Activated CD8-positive, alpha-beta T cell treated with anti-CD3 and anti-CD28 coated beads for 36 hours (primary cell): ENCODE data around the gene PFKFB3. TPM values are rescaled to one million over a fixed set of nuclear protein-coding genes. Genes with fewer than 3 reads are reported as not detected.

Source experiments
- ATAC-seq: fragments of 200-7000 bp; cut with Tn5 transposase; one replicate; pipeline ENCODE4 v1.10.0; 2021; ENCODE audit warnings: mild to moderate bottlenecking, moderate library complexity
- CTCF ChIA-PET: fragments of 350-600 bp; sonication (Branson Sonifier 250); formaldehyde crosslinking; loops from one replicate; lab custom pipeline; 2021; ENCODE audit warnings: antibody characterized with exemption; lab: Charles Lee
- POLR2A ChIA-PET: fragments of 350-600 bp; sonication (Branson Sonifier 250); formaldehyde crosslinking; loops from one replicate; lab custom pipeline; 2021; ENCODE audit warnings: antibody characterized with exemption; lab: Charles Lee
- DNase-seq: peaks from one replicate; pipeline ENCODE4 v3.0.0-alpha.2; 2020
- H3K27ac Mint-ChIP-seq: one replicate; pipeline ENCODE4 v1.8.0; 2021; ENCODE audit warnings: mild to moderate bottlenecking, mixed read lengths
- H3K27me3 Mint-ChIP-seq: one replicate; pipeline ENCODE4 v1.8.0; 2021; ENCODE audit warnings: mixed read lengths
- H3K36me3 Mint-ChIP-seq: one replicate; pipeline ENCODE4 v1.8.0; 2021; ENCODE audit warnings: low read depth, mixed read lengths
- H3K4me1 Mint-ChIP-seq: one replicate; pipeline ENCODE4 v1.8.0; 2021; ENCODE audit warnings: low read depth, mixed read lengths
- H3K4me3 Mint-ChIP-seq: one replicate; pipeline ENCODE4 v1.8.0; 2021; ENCODE audit warnings: mild to moderate bottlenecking, moderate library complexity, mixed read lengths
- H3K9me3 Mint-ChIP-seq: one replicate; pipeline ENCODE4 v1.8.0; 2021; ENCODE audit warnings: mixed read lengths
- CTCF ChIP-seq: fragments of 200-600 bp; IDR thresholded peaks from one replicate; pipeline ENCODE4 v1.8.0; 2022; ENCODE audit warnings: antibody characterized with exemption, mild to moderate bottlenecking
- intact Hi-C: fragments of 100-400 bp; cut with micrococcal nuclease; formaldehyde crosslinking; loops from one replicate; pipeline ENCODE4 v1.10.0; 2022
- total RNA-seq, 2 experiments: library from RNA; stranded (reverse); gene quantifications; one replicate each; pipeline ENCODE4 v1.2.3, GENCODE V29; 2021

PFKFB3 gene
- total RNA-seq, 2 experiments from 2014 or later, result 107 to 117 TPM

- no peak for TF ChIP-seq CTCF
- Mint-ChIP-seq H3K4me1 (peaks cover 10% of the 10 kb centered on the region), H3K4me3 (no peak overlapping the region), H3K9me3 (no peaks in the 10 kb centered on the region), H3K27ac (no peak overlapping the region), H3K36me3 (peaks cover 47% of the 10 kb centered on the region), H3K27me3 (no peaks in the 10 kb centered on the region)
- CTCF ChIA-PET, result interaction anchor here (0.9 to 1.4 kb wide), 3 partner anchors 9 to 152 kb away, joined by 3 to 5 read pairs (median 3); partner anchors contain the start of gene PFKFB3
- ATAC-seq (no peak), DNase-seq (no peak)
- POLR2A ChIA-PET, result interaction anchor here (0.7 to 3.0 kb wide), 2 partner anchors 11 to 16 kb away, joined by 3 to 8 read pairs; partner anchors contain the start of gene PFKFB3
- intact Hi-C loops, result no loop called here
Measured at GRCh38 chr10:6213257-6213905, 10.6 kb downstream of the PFKFB3 start.

- peaks cover 6% of the 10 kb centered on the region for H3K4me1 Mint-ChIP-seq
- ATAC-seq (no peak), DNase-seq (no peak)
- intact Hi-C loops, result no loop called here
- CTCF ChIA-PET, result interaction anchor here (1.4 kb wide), 1 partner anchor 10 kb away, joined by 3 read pairs; no protein-coding TSS in a partner anchor
- no peak for TF ChIP-seq CTCF
- H3K36me3 Mint-ChIP-seq, result peaks cover 51% of the 10 kb centered on the region
- no peak overlapping the region for H3K27ac Mint-ChIP-seq
- H3K9me3 Mint-ChIP-seq, result no peaks in the 10 kb centered on the region
- H3K27me3 Mint-ChIP-seq, result no peaks in the 10 kb centered on the region
- no peak overlapping the region for H3K4me3 Mint-ChIP-seq
- POLR2A ChIA-PET, result no interaction called here
Measured at GRCh38 chr10:6213908-6214307, 11.2 kb downstream of the PFKFB3 start.

- no peak overlapping the region for H3K4me3 Mint-ChIP-seq
- intact Hi-C loops, result no loop called here
- ATAC-seq (no peak), DNase-seq (no peak)
- ChIA-PET POLR2A (no interaction called here), CTCF (no interaction called here)
- no peaks in the 10 kb centered on the region for H3K27me3 Mint-ChIP-seq
- peaks cover 56% of the 10 kb centered on the region for H3K36me3 Mint-ChIP-seq
- TF ChIP-seq CTCF, result no peak
- no peak overlapping the region for H3K27ac Mint-ChIP-seq
- H3K9me3 Mint-ChIP-seq, result no peaks in the 10 kb centered on the region
- H3K4me1 Mint-ChIP-seq, result peaks cover 4% of the 10 kb centered on the region
Measured at GRCh38 chr10:6214612-6215011, 11.9 kb downstream of the PFKFB3 start.

GRCh38 chr10:6215241-6215640 is 12.5 kb downstream of the PFKFB3 start:
- Mint-ChIP-seq H3K36me3 (peaks cover 58% of the 10 kb centered on the region), H3K4me3 (no peak overlapping the region), H3K27me3 (no peaks in the 10 kb centered on the region), H3K27ac (no peak overlapping the region), H3K4me1 (peaks cover 4% of the 10 kb centered on the region), H3K9me3 (no peaks in the 10 kb centered on the region)
- TF ChIP-seq CTCF, result no peak
- DNase-seq (no peak), ATAC-seq (no peak)
- CTCF ChIA-PET, result no interaction called here
- intact Hi-C loops, result no loop called here
- POLR2A ChIA-PET, result interaction anchor here (1.2 kb wide), 1 partner anchor 11 kb away, joined by 3 read pairs; no protein-coding TSS in a partner anchor
